Adrenal gland (tissue), 5 donors: ENCODE results near the gene WDR53.

Experiments used
- CTCF ChIP-seq, 6 experiments: fragments of 450-650 bp in 4 of 6; fragments of 200-600 bp in 2 of 6; sonication (generic) in 1 of 6; IDR thresholded peaks; 1 replicate in 5 of 6; 2 replicates in 1 of 6; pipeline versions ENCODE4 v1.5.1 to v1.8.0; 2016 to 2021; ENCODE audit warnings: antibody characterized with exemption in 6 of 6, mild to moderate bottlenecking in 2 of 6, moderate library complexity in 1 of 6
- POLR2A ChIP-seq, 2 donors: fragments of 450-650 bp; IDR thresholded peaks; one replicate each; pipeline ENCODE4 v1.6.1; 2017; ENCODE audit warnings: antibody characterized with exemption in 2 of 2, mild to moderate bottlenecking in 2 of 2, moderate library complexity in 1 of 2
- donor health status: DM: no; HTN: no; CAD: no.

DNA sequence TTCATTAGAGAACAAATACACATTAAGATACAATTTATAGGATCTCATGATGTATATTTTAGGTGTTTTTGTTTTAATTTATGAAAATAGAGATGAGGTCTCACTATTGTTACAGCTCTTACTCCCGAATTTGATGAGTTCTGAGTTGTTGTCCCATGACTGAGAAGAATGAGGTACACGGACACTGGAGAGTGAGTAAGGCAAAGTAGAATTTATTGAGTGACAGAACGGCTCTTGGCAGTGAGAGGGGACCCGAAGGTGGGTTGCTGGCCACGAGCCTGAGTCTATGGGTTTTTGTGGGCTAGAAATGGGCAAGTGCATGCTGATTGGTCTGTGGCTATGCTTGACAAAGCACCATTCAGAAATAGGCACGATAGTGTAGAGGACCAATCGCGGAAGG, 61.7 kb downstream of the WDR53 start:
- no peak for TF ChIP-seq CTCF (IDR thresholded peaks at IDR 0.05)
- TF ChIP-seq POLR2A (IDR thresholded peaks at IDR 0.05) = no peak
